ENCODE data around the gene C1QTNF8. TPM values are rescaled to one million over a fixed set of nuclear protein-coding genes. Genes with fewer than 3 reads are reported as not detected.

Gene C1QTNF8
- total RNA-seq, 1 donor from 2014 or later: not detected

DNA sequence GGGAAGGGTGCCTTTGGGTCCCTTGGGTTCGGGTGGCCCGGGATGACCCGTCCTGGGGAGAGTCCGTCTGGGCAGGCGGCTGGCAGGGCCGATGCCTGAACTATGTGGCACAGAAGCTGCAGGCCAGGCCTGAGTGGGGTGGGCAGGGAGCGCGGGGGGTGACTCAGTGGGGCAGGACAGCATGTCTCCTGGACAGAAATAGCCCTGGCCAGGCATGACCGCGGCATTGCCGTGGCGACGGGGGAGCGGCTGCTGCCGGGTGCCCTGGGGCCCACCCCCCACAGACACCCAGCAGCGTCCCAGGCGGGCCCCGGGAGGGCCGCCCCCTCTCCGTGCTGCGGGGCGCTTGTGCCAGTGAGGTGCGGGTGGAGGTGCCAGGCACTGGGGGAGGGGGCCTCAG is 1.8 kb upstream of the C1QTNF8 start:
- no peak for FAIRE-seq

GRCh38 chr16:1097156-1097555 is 1.1 kb upstream of the C1QTNF8 start:
- no peak for TF ChIP-seq CTCF (IDR thresholded peaks at IDR 0.05; ENCODE audit: insufficient read depth, low read length, severe bottlenecking)
- FAIRE-seq (no peak), DNase-seq (ENCODE audit: low read depth) (no peak)
- Histone ChIP-seq H3K27me3 (ENCODE audit: control insufficient read depth, insufficient read depth, low read length) (no peaks in the 10 kb centered on the region), H3K4me3 (ENCODE audit: low read depth, low read length) (no peak overlapping the region), H3K36me3 (ENCODE audit: control insufficient read depth, insufficient read depth, low read length) (no peaks in the 10 kb centered on the region)

More for the DNA sequence above, 1.8 kb upstream of the C1QTNF8 start:
- no peak for DNase-seq (ENCODE audit: low read depth)
- Histone ChIP-seq H3K4me3 (ENCODE audit: low read depth, low read length) (no peak overlapping the region), H3K27me3 (ENCODE audit: control insufficient read depth, insufficient read depth, low read length) (no peaks in the 10 kb centered on the region), H3K36me3 (ENCODE audit: control insufficient read depth, insufficient read depth, low read length) (no peaks in the 10 kb centered on the region)
- no peak for TF ChIP-seq CTCF (IDR thresholded peaks at IDR 0.05; ENCODE audit: insufficient read depth, low read length, severe bottlenecking)

DNA sequence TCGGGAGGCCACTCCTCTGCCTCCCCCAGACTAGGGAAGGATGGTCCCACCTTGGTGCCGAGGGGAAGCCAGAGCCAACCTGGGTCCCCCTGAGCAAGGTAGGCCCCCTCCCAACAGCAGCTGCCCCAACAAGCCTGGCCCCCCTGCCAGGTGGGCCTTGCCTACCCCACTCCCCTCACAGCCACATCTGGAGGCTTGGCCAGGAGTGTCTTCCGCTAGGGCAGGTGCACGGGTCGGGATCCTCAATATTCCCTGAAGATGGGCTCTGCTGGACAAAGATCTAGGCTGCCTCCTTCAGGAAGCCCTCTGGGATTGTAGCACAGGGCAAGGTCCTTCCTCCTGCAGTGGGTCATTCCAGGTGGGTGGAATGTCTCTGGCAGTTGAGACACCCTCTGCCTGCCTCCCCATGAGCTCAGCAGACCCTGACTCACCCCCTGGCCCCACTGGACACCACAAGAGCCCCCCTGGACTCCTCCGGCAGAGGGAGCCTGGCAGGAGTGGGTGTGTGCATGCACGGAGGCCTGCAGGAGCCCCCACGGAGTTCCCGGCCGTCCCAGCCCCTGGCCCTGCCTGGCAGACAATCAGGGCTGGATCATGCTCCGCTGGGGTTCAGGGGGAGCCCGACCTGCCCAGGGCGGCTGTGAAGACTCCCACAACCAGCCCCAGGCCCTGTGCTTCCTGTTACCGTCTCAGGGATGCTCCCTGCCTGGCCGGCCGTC is 435 bp downstream of the C1QTNF8 start:
- Histone ChIP-seq H3K36me3 (ENCODE audit: control insufficient read depth, insufficient read depth, low read length) (no peaks in the 10 kb centered on the region), H3K27me3 (ENCODE audit: control insufficient read depth, insufficient read depth, low read length) (no peaks in the 10 kb centered on the region), H3K4me3 (ENCODE audit: low read depth, low read length) (no peak overlapping the region)
- FAIRE-seq (no peak), DNase-seq (ENCODE audit: low read depth) (no peak)
- no peak for TF ChIP-seq CTCF (IDR thresholded peaks at IDR 0.05; ENCODE audit: insufficient read depth, low read length, severe bottlenecking)

GRCh38 chr16:1094601-1095449 is 1.2 kb downstream of the C1QTNF8 start:
- no peaks in the 10 kb centered on the region for H3K36me3 ChIP-seq (ENCODE audit: control insufficient read depth, insufficient read depth, low read length)
- no peak for TF ChIP-seq CTCF (IDR thresholded peaks at IDR 0.05; ENCODE audit: insufficient read depth, low read length, severe bottlenecking)
- DNase-seq (ENCODE audit: low read depth) (no peak), FAIRE-seq (no peak)
- no peak overlapping the region for H3K4me3 ChIP-seq (ENCODE audit: low read depth, low read length)
- H3K27me3 ChIP-seq (ENCODE audit: control insufficient read depth, insufficient read depth, low read length): peaks cover 2% of the 10 kb centered on the region

DNA sequence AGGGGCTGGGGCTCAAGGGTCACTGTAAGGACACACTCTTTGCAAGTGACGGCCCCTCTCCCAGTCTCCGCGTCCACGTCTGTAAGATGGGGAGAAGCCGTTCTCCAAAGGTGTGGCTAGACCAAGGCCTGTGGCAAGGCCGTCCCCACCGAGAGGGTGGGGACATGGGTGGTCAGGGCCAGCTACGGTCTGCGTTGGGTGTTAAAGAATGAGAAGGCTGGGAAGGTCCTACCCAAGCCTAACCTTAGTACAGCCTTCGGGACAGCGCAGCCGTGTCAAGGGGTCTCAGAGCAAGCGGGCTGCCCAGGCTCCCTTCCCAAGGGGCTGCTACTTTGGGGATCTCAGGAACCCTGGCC is 1.9 kb downstream of the C1QTNF8 start:
- no peak for DNase-seq (ENCODE audit: low read depth)
- Histone ChIP-seq H3K4me3 (ENCODE audit: low read depth, low read length) (no peak overlapping the region), H3K27me3 (ENCODE audit: control insufficient read depth, insufficient read depth, low read length) (peaks cover 2% of the 10 kb centered on the region), H3K36me3 (ENCODE audit: control insufficient read depth, insufficient read depth, low read length) (no peaks in the 10 kb centered on the region)
- FAIRE-seq: no peak
- no peak for TF ChIP-seq CTCF (IDR thresholded peaks at IDR 0.05; ENCODE audit: insufficient read depth, low read length, severe bottlenecking)
